ENCODE measurements around the gene NDUFA5.

- TF ChIP-seq CTCF (conservative IDR thresholded peaks at IDR 0.05 in 1 of 2, IDR thresholded peaks at IDR 0.05 in 1 of 2; ENCODE audit: low read depth in 1 of 2, low read length in 2 of 2) (no peak), EZH2 (IDR thresholded peaks at IDR 0.05; ENCODE audit: low read length, missing control alignments) (no peak)
Observed at GRCh38 chr7:123552641-123553040, 5.0 kb downstream of the NDUFA5 start.

Data from fibroblast of lung (primary cell).